ENCODE results near the gene E2F2.
A peak's percentile ranks its signal among the peaks of the same experiment; 100 is the strongest.

The E2F2 gene

GRCh38 chr1:23561813-23562100, 30.7 kb upstream of the E2F2 start:
- Histone ChIP-seq H3K36me3 (ENCODE audit: insufficient read depth, low read length) (peaks cover 9% of the 10 kb centered on the region), H3K4me1 (ENCODE audit: insufficient read depth, low read length) (peaks cover 57% of the 10 kb centered on the region), H3K4me3 (ENCODE audit: low read depth in 1 of 2, low read length in 2 of 2) (peak overlapping the region in 1 of 2 donors; percentile 36), H3K27ac (ENCODE audit: low read depth, low read length) (peak overlapping the region; percentile 82), H3K27me3 (ENCODE audit: control insufficient read depth in 1 of 2, insufficient read depth in 2 of 2, low read length in 2 of 2) (no peaks in the 10 kb centered on the region), H3K9ac (ENCODE audit: low read length) (peak overlapping the region; percentile 13), H3K9me3 (ENCODE audit: low read length) (no peaks in the 10 kb centered on the region)

- H3K4me1 ChIP-seq (ENCODE audit: insufficient read depth, low read length) = peaks cover 62% of the 10 kb centered on the region
- H3K9ac ChIP-seq (ENCODE audit: low read length) = peak overlapping the region; percentile 13
- no peaks in the 10 kb centered on the region for H3K27me3 ChIP-seq (ENCODE audit: control insufficient read depth in 1 of 2, insufficient read depth in 2 of 2, low read length in 2 of 2)
- H3K27ac ChIP-seq (ENCODE audit: low read depth, low read length) = peak overlapping the region; percentile 82
- H3K4me3 ChIP-seq (ENCODE audit: low read depth in 1 of 2, low read length in 2 of 2) = peak overlapping the region; percentile 15 to 36
- no peaks in the 10 kb centered on the region for H3K9me3 ChIP-seq (ENCODE audit: low read length)
- peaks cover 12% of the 10 kb centered on the region for H3K36me3 ChIP-seq (ENCODE audit: insufficient read depth, low read length)
These were observed 30.2 kb upstream of the E2F2 start for GRCh38 chr1:23561076-23561812.

- Histone ChIP-seq H3K9ac (ENCODE audit: low read length) (peak overlapping the region; percentile 64), H3K4me3 (ENCODE audit: low read depth in 1 of 2, low read length in 2 of 2) (peak overlapping the region; percentile 94), H3K27ac (ENCODE audit: low read depth, low read length) (peak overlapping the region; percentile 82), H3K4me1 (ENCODE audit: insufficient read depth, low read length) (peaks cover 73% of the 10 kb centered on the region), H3K36me3 (ENCODE audit: insufficient read depth, low read length) (peaks cover 12% of the 10 kb centered on the region), H3K27me3 (ENCODE audit: control insufficient read depth in 1 of 2, insufficient read depth in 2 of 2, low read length in 2 of 2) (no peaks in the 10 kb centered on the region), H3K9me3 (ENCODE audit: low read length) (no peaks in the 10 kb centered on the region)
These were observed 29.1 kb upstream of the E2F2 start for GRCh38 chr1:23559985-23560741.

GRCh38 chr1:23559136-23559984, 28.3 kb upstream of the E2F2 start, which contains the start of gene ID3:
Gene ID3, minus strand, starts transcription at chr1:23559501. Its CDS starts 75 bp downstream, at chr1:23559426.
- no peaks in the 10 kb centered on the region for H3K9me3 ChIP-seq (ENCODE audit: low read length)
- no peaks in the 10 kb centered on the region for H3K27me3 ChIP-seq (ENCODE audit: control insufficient read depth in 1 of 2, insufficient read depth in 2 of 2, low read length in 2 of 2)
- peak within 1 kb of the TSS; percentile 82 for H3K27ac ChIP-seq (ENCODE audit: low read depth, low read length)
- H3K36me3 ChIP-seq (ENCODE audit: insufficient read depth, low read length) = peaks cover 12% of the 10 kb centered on the region
- H3K9ac ChIP-seq (ENCODE audit: low read length) = peak within 1 kb of the TSS; percentile 93
- H3K4me3 ChIP-seq (ENCODE audit: low read depth in 1 of 2, low read length in 2 of 2) = peak within 1 kb of the TSS; percentile 94
- H3K4me1 ChIP-seq (ENCODE audit: insufficient read depth, low read length) = peaks cover 74% of the 10 kb centered on the region

GRCh38 chr1:23558872-23559135, 27.8 kb upstream of the E2F2 start:
- Histone ChIP-seq H3K4me1 (ENCODE audit: insufficient read depth, low read length) (peaks cover 78% of the 10 kb centered on the region), H3K27me3 (ENCODE audit: control insufficient read depth in 1 of 2, insufficient read depth in 2 of 2, low read length in 2 of 2) (no peaks in the 10 kb centered on the region), H3K36me3 (ENCODE audit: insufficient read depth, low read length) (peaks cover 12% of the 10 kb centered on the region), H3K9ac (ENCODE audit: low read length) (peak overlapping the region; percentile 93), H3K27ac (ENCODE audit: low read depth, low read length) (peak overlapping the region; percentile 82), H3K9me3 (ENCODE audit: low read length) (no peaks in the 10 kb centered on the region), H3K4me3 (ENCODE audit: low read depth in 1 of 2, low read length in 2 of 2) (peak overlapping the region; percentile 94)

- Histone ChIP-seq H3K4me1 (ENCODE audit: insufficient read depth, low read length) (peaks cover 76% of the 10 kb centered on the region), H3K27ac (ENCODE audit: low read depth, low read length) (peak overlapping the region; percentile 82), H3K9ac (ENCODE audit: low read length) (peak overlapping the region; percentile 93), H3K36me3 (ENCODE audit: insufficient read depth, low read length) (peaks cover 12% of the 10 kb centered on the region), H3K9me3 (ENCODE audit: low read length) (no peaks in the 10 kb centered on the region), H3K27me3 (ENCODE audit: control insufficient read depth in 1 of 2, insufficient read depth in 2 of 2, low read length in 2 of 2) (no peaks in the 10 kb centered on the region), H3K4me3 (ENCODE audit: low read depth in 1 of 2, low read length in 2 of 2) (peak overlapping the region; percentile 94)
These were observed 27.3 kb upstream of the E2F2 start for GRCh38 chr1:23558140-23558871.

GRCh38 chr1:23557471-23558124, 26.6 kb upstream of the E2F2 start:
- Histone ChIP-seq H3K36me3 (ENCODE audit: insufficient read depth, low read length) (peaks cover 12% of the 10 kb centered on the region), H3K9me3 (ENCODE audit: low read length) (no peaks in the 10 kb centered on the region), H3K27me3 (ENCODE audit: control insufficient read depth in 1 of 2, insufficient read depth in 2 of 2, low read length in 2 of 2) (no peaks in the 10 kb centered on the region), H3K27ac (ENCODE audit: low read depth, low read length) (peak overlapping the region; percentile 25), H3K9ac (ENCODE audit: low read length) (peak overlapping the region; percentile 93), H3K4me3 (ENCODE audit: low read depth in 1 of 2, low read length in 2 of 2) (peak overlapping the region; percentile 94), H3K4me1 (ENCODE audit: insufficient read depth, low read length) (peaks cover 69% of the 10 kb centered on the region)

GRCh38 chr1:23556635-23557470, 25.8 kb upstream of the E2F2 start:
- H3K9ac ChIP-seq (ENCODE audit: low read length) = no peak overlapping the region
- H3K4me3 ChIP-seq (ENCODE audit: low read depth in 1 of 2, low read length in 2 of 2) = peak overlapping the region in 1 of 2 donors; percentile 94
- peaks cover 12% of the 10 kb centered on the region for H3K36me3 ChIP-seq (ENCODE audit: insufficient read depth, low read length)
- no peaks in the 10 kb centered on the region for H3K9me3 ChIP-seq (ENCODE audit: low read length)
- peak overlapping the region; percentile 25 for H3K27ac ChIP-seq (ENCODE audit: low read depth, low read length)
- H3K4me1 ChIP-seq (ENCODE audit: insufficient read depth, low read length) = peaks cover 65% of the 10 kb centered on the region
- H3K27me3 ChIP-seq (ENCODE audit: control insufficient read depth in 1 of 2, insufficient read depth in 2 of 2, low read length in 2 of 2) = no peaks in the 10 kb centered on the region

GRCh38 chr1:23555986-23556634, 25.1 kb upstream of the E2F2 start:
- Histone ChIP-seq H3K4me3 (ENCODE audit: low read depth in 1 of 2, low read length in 2 of 2) (peak overlapping the region in 1 of 2 donors; percentile 94), H3K27ac (ENCODE audit: low read depth, low read length) (peak overlapping the region; percentile 70), H3K9me3 (ENCODE audit: low read length) (no peaks in the 10 kb centered on the region), H3K36me3 (ENCODE audit: insufficient read depth, low read length) (peaks cover 12% of the 10 kb centered on the region), H3K27me3 (ENCODE audit: control insufficient read depth in 1 of 2, insufficient read depth in 2 of 2, low read length in 2 of 2) (no peaks in the 10 kb centered on the region), H3K4me1 (ENCODE audit: insufficient read depth, low read length) (peaks cover 57% of the 10 kb centered on the region), H3K9ac (ENCODE audit: low read length) (no peak overlapping the region)
